RWPE2 (cell line): ENCODE data around the gene POT1.

ENCODE experiments used
- ATAC-seq: fragments of 200-7000 bp; cut with Tn5 transposase; 3 replicates; pipeline ENCODE4 v1.9.1; 2021; ENCODE audit warnings: low read depth
- DNase-seq: peaks from one replicate; pipeline ENCODE4 v3.0.0-alpha.2; 2020; ENCODE audit warnings: low spot score
- H3K27ac ChIP-seq: fragments of 450-650 bp; 2 replicates; pipeline ENCODE4 v1.5.1; 2017; ENCODE audit warnings: mild to moderate bottlenecking; ENCODE audit not compliant: poor library complexity, severe bottlenecking
- H3K27me3 ChIP-seq: fragments of 250-450 bp; sonication (Bioruptor Pico); 2 replicates; pipeline ENCODE4 v1.5.1; 2021; ENCODE audit warnings: mild to moderate bottlenecking, moderate library complexity; ENCODE audit not compliant: insufficient read depth, poor library complexity, severe bottlenecking
- H3K36me3 ChIP-seq: fragments of 250-450 bp; sonication (Bioruptor Pico); 2 replicates; pipeline ENCODE4 v1.5.1; 2020; ENCODE audit warnings: low read depth, mild to moderate bottlenecking, moderate library complexity
- H3K4me1 ChIP-seq: fragments of 250-450 bp; sonication (Bioruptor Pico); 2 replicates; pipeline ENCODE4 v1.5.1; 2021; ENCODE audit warnings: mild to moderate bottlenecking, moderate library complexity; ENCODE audit not compliant: insufficient read depth, poor library complexity, severe bottlenecking
- H3K4me3 ChIP-seq: fragments of 250-450 bp; sonication (Bioruptor Pico); 2 replicates; pipeline ENCODE4 v1.5.1; 2021; ENCODE audit warnings: mild to moderate bottlenecking, moderate library complexity; ENCODE audit not compliant: severe bottlenecking
- H3K9me3 ChIP-seq: fragments of 250-450 bp; sonication (Bioruptor Pico); 2 replicates; pipeline ENCODE4 v1.5.1; 2021; ENCODE audit warnings: mild to moderate bottlenecking, moderate library complexity; ENCODE audit not compliant: severe bottlenecking
- TF ChIP-seq, protein P1 (sequence below): fragments of 450-650 bp; IDR thresholded peaks from one replicate; pipeline ENCODE4 v1.5.1; 2017; ENCODE audit warnings: mild to moderate bottlenecking, moderate library complexity; ENCODE audit not compliant: poor library complexity, severe bottlenecking

POT1 gene

GRCh38 chr7:124938128-124938527 lies 8.5 kb upstream of the POT1 start:
- TF ChIP-seq, protein P1, sequence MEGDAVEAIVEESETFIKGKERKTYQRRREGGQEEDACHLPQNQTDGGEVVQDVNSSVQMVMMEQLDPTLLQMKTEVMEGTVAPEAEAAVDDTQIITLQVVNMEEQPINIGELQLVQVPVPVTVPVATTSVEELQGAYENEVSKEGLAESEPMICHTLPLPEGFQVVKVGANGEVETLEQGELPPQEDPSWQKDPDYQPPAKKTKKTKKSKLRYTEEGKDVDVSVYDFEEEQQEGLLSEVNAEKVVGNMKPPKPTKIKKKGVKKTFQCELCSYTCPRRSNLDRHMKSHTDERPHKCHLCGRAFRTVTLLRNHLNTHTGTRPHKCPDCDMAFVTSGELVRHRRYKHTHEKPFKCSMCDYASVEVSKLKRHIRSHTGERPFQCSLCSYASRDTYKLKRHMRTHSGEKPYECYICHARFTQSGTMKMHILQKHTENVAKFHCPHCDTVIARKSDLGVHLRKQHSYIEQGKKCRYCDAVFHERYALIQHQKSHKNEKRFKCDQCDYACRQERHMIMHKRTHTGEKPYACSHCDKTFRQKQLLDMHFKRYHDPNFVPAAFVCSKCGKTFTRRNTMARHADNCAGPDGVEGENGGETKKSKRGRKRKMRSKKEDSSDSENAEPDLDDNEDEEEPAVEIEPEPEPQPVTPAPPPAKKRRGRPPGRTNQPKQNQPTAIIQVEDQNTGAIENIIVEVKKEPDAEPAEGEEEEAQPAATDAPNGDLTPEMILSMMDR = no peak
- H3K4me1 ChIP-seq = no peaks in the 10 kb centered on the region
- H3K36me3 ChIP-seq = no peaks in the 10 kb centered on the region
- no peaks in the 10 kb centered on the region for H3K9me3 ChIP-seq
- DNase-seq (no peak), ATAC-seq (no peak)
- H3K27ac ChIP-seq = no peak overlapping the region
- H3K27me3 ChIP-seq = peaks cover 3% of the 10 kb centered on the region
- no peak overlapping the region for H3K4me3 ChIP-seq

- no peaks in the 10 kb centered on the region for H3K9me3 ChIP-seq
- DNase-seq (no peak), ATAC-seq (no peak)
- H3K27ac ChIP-seq = no peak overlapping the region
- no peaks in the 10 kb centered on the region for H3K36me3 ChIP-seq
- no peak overlapping the region for H3K4me3 ChIP-seq
- peaks cover 3% of the 10 kb centered on the region for H3K27me3 ChIP-seq
- no peaks in the 10 kb centered on the region for H3K4me1 ChIP-seq
- TF ChIP-seq, protein P1 = no peak
Observed at GRCh38 chr7:124937076-124937475, 7.5 kb upstream of the POT1 start.

GRCh38 chr7:124934841-124935240 lies 5.2 kb upstream of the POT1 start:
- H3K4me1 ChIP-seq = no peaks in the 10 kb centered on the region

DNA sequence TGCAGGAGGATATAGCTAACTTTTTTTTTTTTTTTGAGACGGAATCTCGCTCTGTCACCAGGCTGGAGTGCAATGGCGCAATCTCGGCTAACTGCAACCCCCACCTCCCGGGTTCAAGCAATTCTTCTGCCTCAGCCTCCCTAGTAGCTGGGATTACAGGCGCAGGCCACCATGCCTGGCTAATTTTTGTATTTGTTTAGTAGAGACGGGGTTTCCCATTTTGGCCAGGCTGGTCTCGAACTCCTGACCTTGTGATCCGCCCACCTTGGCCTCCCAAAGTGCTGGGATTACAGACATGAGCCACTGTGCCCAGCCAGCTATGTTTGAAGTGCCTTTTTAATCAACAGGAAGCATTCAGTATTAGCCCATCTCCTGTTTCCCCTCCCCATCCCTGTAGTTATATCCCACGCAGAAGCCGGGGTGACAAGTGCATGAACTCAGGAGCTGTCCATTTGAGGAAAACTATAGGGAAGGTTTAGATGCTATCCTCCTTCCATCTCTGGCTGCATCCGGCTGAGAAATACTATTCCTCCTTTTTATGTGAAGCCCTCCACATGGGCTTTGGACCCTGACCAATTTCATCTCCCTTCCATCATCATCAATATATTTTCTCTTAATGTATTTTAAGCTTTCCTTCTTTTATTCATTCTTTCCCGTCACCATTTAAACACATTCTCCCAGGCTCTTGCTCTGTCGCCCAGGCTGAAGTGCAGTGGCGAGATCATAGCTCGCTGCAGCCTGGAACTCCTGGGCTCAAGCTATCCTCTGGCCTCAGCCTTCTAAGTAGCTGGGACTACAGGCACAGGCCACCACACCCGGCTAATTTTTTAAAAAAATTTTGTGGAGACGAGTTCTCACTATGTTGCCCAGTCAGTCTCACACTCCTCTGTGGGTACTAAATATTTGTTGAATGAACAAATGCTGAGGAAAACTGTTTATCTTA lies 1.3 kb upstream of the POT1 start:
- TF ChIP-seq, protein P1 = no peak
- no peak for DNase-seq
- H3K27ac ChIP-seq = no peak overlapping the region
- ATAC-seq = no peak
- peaks cover 20% of the 10 kb centered on the region for H3K36me3 ChIP-seq
- H3K9me3 ChIP-seq = no peaks in the 10 kb centered on the region
- H3K27me3 ChIP-seq = no peaks in the 10 kb centered on the region
- H3K4me1 ChIP-seq = peaks cover 10% of the 10 kb centered on the region
- no peak overlapping the region for H3K4me3 ChIP-seq

More at GRCh38 chr7:124934841-124935240, 5.2 kb upstream of the POT1 start:
- ATAC-seq (no peak), DNase-seq (no peak)
- H3K27ac ChIP-seq = no peak overlapping the region
- H3K9me3 ChIP-seq = no peaks in the 10 kb centered on the region
- no peak overlapping the region for H3K4me3 ChIP-seq
- TF ChIP-seq, protein P1 = no peak
- no peaks in the 10 kb centered on the region for H3K36me3 ChIP-seq
- H3K27me3 ChIP-seq = peaks cover 3% of the 10 kb centered on the region

- Histone ChIP-seq H3K36me3 (peaks cover 20% of the 10 kb centered on the region), H3K27ac (peak overlapping the region; percentile 36), H3K4me1 (peaks cover 10% of the 10 kb centered on the region), H3K9me3 (no peaks in the 10 kb centered on the region), H3K4me3 (peak overlapping the region; percentile 56), H3K27me3 (no peaks in the 10 kb centered on the region)
- TF ChIP-seq, protein P1 = no peak
- no peak for DNase-seq
- no peak for ATAC-seq
Observed at GRCh38 chr7:124930173-124930623, 573 bp upstream of the POT1 start.
